ENCODE measurements around the gene GRAMD4.
A peak's percentile ranks its signal among the peaks of the same experiment; 100 is the strongest.

GRAMD4 gene

DNA sequence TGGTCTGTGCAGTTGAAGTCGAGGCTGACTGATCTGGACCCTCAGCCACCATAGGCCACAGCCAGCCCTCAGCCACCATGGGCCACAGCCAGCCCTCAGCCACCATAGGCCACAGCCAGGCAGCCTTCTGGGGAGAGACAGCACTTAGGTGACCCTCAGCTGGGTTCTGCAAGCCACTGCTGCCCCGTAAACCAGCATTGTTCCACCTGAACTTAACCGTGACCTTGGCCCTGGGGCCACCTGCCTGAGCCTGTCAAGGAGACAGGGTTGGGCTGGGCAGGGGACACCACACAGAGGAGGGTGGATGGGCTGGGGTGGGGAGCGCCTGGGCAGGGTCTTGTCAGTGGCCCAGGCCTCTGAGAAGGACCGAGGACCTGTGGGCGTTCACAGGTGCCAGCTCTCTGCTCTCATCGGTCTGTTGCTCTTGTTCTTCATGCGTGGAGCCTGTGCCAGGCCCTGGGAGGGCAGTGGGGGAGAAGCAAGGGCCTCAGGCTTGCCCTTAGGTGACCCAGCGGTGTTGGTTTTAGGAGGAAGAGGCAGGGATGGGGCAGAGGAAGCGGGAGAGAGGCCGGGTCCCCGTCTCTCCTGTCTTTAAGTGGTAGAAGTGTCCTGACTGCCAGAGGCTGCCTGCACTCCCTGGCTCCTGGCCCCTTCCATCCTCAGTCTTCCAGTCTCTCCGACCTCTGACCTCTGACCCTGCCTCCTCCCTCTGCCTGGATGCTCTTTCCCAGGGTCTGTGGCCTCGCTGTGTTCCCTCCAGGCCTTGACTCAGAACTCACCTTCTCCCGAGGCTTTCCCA, 36.9 kb downstream of the GRAMD4 start:
- DNase-seq: no peak

DNA sequence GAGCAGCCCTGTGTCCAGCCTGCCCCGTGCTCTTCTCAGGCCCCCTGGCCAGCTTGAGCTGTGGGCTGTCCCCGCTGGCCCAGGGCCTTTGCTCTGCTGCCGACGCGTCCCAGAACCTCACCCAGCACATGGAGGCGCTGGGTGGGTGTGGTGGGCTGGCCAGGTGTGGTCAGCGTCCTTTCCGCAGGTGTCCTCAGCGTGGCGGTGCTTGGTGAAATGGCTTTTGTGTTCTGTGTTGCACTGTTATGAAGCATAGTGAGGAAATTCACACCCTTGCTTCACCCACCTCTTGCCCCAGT, 37.4 kb downstream of the GRAMD4 start:
- no peak for DNase-seq

DNA sequence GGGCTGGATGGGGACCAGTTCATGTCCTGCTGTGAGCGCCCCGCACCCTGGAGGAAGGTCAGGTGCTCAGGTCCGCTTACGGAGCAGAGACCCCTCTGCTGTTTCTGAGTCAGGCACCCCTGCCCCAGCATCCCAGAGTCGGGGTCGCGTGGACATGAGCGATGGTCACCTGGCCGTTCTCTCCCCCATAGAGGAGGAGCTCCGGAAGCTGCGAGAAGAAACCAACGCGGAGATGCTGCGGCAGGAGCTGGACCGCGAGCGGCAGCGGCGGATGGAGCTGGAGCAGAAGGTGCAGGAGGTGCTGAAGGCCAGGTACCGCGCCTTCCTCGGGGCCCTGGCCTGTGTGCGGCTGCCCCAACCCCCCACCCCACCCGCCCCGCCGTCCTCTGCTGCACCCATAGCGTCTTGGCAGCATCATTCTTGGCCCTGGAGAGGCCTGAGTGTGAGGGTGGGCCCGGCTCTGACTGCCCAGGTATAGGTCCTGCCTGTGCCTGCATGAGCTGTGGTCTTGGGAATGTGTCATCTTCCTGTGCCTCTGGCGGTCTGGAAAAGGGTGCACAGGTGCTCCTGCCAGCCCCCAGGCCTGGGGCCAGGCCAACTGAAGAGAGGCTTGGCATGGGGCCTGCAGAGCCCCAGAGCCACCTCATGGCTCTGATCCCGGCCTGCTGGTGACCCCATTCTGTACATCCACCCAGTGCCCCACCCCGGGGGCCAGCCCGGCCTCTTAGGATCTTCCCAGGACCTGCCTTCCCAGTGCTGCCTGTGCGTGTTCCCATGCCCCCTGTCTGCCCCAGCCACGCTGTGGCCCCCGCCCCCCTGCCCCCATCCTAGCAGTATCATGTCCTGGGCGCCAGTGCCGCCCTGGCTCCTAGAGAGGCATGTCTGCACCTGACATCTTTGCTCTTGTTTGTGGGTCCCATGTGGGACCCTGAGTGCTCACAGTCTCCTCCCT, 38.1 kb downstream of the GRAMD4 start:
- no peak for DNase-seq

DNA sequence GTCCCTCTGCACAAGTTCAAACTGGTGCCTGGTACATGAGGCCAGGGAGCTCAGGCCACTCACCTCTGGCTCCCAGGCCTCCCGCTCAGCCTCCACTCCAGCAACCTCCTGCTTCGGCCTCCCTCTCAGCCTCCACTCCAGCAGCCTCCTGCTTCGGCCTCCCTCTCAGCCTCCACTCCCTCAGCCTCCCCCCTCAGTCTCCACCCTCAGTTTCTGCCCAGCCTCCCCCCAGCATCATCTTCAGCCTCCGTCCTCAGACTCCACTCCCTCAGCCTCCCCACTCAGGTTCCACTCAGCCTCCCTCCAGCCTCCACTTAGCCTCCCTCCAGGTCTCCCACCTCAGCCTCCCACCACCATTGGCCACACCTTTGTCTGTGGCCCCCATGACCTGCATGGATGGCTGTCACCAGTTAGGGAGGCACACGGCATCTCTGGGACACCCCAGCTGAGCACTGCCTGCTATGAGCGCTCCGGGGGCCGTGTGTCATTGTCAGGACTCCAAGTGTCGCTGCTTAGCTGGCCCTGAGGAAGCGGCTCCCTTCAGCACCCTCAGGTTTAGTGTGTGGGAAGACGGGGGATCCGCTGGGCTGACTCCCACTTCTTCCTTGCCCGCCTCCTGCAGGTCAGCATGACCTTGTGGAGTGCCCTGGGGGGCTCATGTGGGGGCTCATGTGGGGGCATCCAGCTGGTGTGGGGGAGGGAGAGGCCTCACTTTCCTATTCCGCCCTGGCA, 39.0 kb downstream of the GRAMD4 start:
- no peak for DNase-seq

DNA sequence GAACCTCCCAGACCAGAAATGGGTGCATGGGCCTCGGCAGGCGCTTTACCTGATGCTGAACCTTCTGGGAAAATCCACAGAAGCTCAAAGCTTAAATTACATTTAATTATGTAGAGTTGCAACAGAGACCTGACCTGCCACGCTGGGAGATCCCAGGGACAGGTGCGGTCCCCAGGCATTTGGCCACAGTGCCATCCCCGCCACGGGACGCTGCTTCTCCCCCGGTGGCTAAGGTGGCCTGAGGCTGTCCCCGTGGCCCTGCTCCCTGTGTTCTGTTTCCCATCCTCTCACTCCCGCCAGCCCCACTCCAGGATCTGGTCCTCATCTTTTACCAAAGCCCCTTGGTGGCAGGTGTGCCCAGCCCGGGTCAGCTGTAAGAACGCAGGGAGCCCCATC, 39.6 kb downstream of the GRAMD4 start:
- DNase-seq: no peak

DNA sequence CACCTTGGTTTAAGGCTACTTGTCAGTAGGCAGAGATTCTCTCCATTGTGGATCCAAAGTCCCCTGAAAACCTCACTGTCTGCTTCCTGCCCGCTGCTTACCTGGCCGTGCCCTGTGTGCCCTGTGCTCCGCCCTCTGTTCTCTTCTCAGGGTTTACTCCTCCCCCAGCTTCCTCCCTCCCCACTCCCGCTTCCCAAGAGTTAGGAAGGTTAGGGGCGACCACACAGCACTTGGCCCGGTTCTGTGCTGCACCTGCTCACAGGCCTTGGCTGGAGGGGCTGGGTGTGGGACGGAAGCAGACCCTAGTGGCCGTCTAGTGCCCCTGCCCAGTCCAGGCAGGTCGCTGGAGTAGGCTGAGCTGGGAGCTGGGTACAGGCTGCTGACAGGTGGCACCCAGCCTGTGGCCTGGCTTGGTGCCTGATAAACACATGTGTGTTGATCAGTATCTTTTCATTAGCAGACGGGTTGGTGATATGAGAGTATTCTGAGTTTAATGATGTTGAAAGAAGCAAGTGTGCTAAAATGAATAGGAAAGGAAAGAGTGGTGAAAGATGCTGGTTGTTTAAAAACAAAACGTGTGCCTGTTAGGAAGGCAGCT, 40.5 kb downstream of the GRAMD4 start:
- DNase-seq: peak in 1 of 14 donors; percentile 80

DNA sequence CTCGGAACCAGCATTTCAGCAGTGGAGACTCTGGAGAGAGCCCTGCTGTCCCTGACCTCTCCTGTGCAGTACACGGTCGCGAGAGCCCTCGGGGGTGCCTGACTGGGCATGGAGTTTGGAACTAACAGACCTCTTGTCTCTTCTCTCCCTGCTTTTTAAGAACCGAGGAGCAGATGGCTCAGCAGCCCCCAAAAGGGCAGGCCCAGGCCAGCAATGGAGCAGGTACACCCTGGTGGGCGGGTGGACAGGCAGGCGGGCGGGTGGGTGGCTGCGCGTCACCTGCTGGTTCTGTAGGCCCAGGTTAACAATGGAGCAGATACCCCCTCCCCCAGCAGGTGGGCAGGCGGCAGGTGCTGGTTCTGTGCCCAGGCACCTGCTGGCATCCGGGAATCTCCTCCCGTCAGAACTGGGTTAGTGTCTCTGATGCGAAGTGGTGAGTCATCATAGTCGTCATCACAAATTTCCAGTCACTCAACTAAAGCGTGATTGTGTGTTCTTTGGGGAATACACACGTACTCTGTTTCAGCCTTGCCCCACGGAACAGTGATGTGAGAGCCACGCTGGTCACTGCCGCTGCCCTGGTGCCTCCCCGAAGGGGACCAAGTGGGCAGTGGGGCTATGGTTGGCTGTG, 41.1 kb downstream of the GRAMD4 start:
- peak in 2 of 14 donors; percentile 21 to 80 for DNase-seq

DNA sequence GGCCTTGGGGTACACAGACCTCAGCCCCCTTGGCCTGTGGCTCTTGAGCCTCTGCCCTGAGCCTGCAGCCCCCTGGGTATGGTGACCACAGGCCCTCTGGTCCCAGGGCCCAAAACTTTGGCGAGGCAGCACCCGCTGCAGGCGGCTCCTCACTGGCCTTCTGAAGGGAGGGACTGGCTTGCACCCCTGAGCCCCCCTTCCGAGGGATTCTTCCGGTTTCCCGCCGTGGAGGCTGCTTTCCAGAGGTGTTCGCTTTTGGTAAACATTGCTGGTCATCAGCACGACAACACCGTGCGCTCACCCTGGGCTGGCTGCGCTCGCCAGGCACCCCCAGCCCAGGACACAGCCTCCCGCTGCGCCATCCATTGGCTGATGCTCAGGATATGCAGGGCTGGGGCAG, 42.0 kb downstream of the GRAMD4 start:
- DNase-seq: no peak

DNA sequence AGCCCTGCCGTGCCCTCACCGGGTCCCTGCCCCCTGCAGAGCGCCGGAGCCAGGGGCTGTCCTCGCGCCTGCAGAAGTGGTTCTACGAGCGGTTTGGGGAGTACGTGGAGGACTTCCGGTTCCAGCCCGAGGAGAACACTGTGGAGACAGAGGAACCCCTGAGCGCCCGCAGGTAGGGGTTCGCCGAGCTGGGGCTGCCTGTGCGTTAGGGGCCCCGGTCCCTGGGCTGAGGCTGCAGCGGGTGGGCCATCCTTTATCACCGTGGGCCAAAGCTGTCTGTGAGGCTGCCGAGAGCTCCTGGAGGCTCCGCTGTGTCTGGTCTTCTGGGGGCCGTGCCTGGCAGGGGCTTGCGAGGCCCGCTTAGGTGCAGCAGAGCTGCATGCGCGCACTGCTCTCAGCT, 42.8 kb downstream of the GRAMD4 start:
- no peak for DNase-seq

DNA sequence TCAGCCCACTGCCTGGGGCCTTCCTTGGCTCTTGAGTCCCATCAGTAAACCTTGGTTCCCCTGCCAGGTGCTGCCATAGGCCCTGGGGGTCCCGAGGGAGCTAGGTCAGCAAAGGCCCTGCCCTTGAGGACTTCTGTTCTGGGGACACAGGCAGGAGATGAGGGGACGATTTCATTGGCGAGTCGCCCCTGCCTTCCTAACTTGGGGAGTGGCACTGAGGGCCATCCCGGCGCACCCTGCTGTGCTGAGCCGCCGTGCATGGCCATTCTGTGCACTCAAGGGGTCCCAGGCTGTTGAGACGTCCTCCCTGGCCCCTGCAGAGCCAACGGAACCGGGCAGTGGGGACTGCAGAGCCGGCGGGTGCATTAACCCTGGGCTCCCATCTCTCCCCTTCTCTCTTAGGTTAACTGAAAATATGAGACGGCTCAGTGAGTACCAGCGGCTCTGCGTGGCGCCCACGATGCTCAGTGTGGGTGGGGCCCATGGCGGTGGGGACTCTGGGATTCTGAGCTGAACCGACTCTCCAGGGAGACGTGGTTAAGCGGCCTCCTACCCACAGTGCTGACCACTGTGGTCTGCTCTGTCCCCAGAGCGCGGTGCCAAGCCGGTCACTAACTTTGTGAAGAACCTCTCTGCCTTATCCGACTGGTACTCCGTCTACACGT, 43.4 kb downstream of the GRAMD4 start:
- DNase-seq: no peak

DNA sequence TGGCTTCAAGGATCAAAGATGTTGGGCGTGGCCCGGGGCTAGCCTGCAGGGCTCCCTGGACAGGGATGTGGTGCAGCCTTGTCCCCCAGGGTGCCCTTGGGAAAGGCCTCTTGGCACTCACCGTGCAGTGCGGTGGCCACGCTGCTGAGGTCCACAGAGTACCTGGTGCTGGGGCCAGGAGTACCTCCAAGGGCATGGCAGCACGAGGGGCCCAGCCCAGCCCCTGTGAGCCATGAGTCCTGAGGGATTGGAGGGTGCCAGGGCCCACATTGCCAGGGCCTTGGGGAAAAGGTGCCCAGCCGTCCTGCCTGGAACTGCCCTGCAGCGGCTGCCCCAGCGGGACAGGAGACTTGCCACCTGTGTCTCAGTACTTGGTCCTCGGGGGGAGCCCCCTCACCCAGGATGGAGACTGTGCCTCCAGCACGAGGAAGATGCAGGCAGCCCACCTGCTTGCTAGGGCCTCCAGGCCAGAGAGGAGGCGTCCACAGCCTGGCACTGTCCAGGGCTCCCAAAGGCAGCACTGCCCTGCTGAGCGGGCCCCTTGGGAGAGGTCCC, 44.2 kb downstream of the GRAMD4 start:
- DNase-seq: no peak

DNA sequence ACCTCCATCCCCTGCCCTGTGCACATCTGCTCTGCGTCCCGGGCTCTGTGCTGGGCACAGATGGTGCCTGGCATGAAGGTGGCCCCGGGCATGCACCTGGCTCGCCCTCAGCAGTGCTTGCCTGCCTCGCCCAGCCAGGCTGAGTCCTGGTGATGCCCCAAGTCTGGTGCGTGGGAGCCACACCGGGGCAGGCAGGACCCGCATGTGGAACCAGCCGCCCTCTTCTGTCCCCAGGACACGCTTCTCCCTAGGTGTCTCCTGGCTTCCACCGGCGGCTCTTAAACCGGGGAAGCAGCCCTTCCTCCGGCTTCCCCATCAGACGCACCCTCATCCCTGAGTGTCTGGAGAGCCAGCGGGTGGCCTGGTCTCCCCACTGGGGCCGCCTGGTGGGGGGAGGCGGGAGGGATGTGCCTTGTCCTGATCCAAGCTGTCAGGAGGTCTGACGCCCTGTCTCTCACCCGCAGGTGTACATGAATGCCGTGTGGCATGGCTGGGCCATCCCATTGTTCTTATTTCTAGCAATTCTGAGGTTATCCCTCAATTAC, 45.0 kb downstream of the GRAMD4 start:
- no peak for DNase-seq

DNA sequence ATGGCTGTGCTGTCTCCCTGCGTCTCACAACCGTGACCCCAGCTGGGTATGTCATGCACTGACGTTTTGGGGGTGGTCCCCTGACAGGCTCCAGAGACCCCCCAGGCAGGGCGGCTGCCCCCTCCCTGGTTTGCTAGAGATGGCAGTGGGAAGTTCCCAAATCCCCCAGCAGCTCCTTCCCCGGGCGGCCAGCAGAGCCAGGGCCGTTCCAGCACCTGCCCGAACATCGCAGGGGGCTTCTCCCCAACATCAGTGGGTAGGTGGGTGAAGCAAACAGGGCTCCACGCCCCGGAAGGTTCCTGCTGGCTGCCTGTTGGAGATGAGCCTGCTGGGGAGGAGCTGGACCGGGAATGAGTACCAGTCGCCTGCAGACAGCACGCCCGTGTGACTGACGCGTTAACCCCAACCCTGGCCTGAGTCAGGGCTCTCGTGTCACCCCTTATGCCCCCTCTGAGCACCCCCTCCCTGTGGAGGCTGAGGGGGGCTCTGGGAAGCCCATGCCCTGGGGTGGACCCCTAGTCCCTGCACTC, 45.6 kb downstream of the GRAMD4 start:
- no peak for DNase-seq

DNA sequence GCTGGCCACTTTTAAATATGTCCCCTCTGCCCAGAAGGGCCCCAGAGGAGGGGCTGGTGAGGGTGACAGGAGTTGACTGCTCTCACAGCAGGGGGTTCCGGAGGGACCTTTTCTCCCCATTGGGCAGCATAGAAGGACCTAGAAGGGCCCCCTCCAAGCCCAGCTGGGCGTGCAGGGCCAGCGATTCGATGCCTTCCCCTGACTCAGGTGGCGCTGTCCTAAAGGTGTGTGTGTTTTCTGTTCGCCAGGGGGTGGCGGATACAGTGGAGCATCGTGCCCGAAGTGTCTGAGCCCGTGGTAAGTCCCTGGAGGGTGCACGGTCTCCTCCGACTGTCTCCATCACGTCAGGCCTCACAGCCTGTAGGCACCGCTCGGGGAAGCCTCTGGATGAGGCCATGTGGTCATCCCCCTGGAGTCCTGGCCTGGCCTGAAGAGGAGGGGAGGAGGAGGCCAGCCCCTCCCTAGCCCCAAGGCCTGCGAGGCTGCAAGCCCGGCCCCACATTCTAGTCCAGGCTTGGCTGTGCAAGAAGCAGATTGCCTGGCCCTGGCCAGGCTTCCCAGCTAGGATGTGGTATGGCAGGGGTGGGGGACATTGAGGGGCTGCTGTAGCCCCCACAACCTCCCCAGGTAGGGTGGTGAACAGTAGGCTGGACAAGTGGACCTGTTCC, 46.5 kb downstream of the GRAMD4 start:
- DNase-seq: no peak

DNA sequence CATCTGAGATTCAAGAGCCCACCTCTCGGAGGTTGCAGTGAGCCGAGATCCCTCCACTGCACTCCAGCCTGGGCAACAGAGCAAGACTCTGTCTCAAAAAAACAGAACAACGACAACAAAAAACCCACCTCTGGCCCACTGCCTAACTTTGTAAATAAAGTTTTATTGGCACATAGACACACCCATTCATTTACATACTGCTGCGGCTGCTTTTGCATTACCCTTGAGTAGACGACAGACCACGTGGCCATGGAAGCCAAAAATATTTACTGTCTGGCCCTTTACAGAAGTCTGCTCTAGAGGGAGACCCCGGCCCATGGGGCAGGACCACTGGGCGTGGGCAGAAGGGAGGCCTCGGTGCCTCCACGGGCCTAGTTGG, 47.0 kb downstream of the GRAMD4 start:
- DNase-seq: no peak

DNA sequence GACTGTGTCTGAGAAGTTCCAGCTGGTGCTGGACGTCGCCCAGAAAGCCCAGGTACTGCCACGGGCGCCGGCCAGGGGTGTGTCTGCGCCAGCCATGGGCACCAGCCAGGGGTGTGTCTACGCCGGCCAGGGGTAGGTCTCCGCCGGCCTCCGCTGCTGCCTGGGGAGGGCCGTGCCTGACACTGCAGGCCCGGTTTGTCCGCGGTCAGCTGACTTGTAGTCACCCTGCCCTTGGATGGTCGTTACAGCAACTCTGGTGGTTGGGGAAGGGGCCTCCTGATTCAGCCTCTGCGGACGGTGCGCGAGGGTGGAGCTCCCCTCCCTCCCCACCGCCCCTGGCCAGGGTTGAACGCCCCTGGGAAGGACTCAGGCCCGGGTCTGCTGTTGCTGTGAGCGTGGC, 47.9 kb downstream of the GRAMD4 start:
- no peak for DNase-seq

DNA sequence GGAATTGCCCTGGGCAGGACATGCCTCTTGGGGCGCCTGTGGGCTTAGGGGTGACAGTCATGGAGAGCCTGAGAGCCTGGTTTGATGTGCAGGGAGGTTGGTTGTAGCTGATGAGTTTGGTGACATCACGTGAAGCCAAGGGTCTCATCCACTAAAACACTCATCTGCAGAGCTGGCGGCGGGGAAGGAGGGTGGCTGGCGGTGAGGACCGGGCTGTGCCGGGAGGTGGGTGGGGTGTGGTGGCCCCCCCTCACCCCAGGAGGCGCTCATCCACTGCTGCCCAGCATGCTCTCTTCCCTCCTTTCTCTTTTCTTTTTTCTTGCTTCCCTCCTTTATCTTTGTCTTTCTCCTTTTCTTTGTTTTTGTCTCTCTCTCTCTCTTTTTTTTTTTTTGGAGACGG, 49.0 kb downstream of the GRAMD4 start:
- no peak for DNase-seq

DNA sequence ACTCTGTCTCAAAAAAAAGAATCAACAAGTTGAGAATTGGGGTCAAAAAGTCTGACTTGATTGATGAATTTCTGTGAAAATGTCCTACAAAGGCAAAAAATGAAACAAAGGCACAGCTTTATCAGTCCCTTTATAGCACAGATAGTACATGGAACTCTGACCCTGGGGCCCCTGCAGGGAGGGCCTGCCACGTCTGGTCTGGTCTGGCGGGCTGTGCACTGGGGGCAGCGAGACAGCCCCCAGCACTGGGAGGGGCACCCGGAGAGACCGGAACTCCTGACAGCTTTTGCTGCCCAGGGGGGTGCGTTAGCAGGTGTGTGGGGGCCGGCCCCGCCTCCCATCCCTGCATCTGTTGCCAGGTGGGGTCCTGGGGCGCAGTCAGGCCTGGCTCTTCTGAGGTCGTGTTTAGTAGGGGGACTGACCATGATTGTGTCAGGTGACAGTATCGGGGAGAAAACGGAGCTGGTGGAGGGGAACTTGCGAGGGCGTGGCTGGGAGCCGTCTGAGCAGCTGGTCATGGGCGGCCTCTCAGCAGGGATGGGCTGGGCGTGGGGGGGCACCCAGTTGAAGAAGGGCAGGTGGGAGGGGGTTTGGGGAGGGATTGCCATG, 51.7 kb downstream of the GRAMD4 start:
- DNase-seq: no peak

DNA sequence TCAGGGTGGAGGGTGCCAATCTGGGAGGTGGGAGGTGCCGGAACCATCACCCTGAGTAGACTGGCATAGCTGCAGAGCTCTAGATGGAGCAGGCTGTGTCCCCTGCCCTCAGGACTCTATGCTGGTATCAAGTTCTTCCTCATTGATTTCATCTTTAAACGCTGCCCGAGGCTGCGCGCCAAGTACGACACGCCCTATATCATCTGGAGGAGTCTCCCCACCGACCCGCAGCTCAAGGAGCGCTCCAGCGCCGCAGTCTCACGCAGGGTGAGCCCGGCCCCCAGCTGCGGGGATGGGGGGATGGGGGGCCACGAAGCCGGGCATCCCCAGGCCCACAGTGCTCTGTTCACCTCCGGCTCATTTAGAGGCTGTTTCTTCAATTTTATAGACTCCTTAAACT, 52.5 kb downstream of the GRAMD4 start:
- no peak for DNase-seq

DNA sequence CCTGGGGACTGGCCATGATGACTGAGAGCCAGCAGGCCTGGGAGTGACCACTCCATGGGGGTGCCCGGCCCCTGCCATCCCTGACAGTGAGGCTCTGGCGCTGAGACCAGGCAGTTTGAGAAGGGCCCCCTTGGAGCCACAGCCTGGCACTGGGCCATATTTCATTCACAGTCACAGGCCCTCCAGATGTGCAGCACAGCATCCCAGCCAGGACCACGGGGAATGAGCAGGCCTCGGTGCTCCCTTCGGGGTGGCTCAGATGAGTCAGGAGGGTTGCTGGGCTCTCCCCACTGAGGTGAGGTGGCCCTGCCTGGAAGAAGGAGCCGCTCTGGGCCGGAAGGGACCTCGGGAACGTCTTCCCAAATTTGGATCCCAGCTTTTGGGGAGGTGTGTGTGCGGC, 53.0 kb downstream of the GRAMD4 start:
- DNase-seq: no peak
